Natural killer cell treated with Interleukin-12 subunit alpha and Interleukin-12 subunit beta and Interleukin-15 and Interleukin-18, amount 100 ng/mL, for 72 hours (primary cell): ENCODE results near the gene ABCC8. TPM values are rescaled to one million over a fixed set of nuclear protein-coding genes. Genes with fewer than 3 reads are reported as not detected.

Experiments
- ATAC-seq, 2 donors: fragments of 150-1000 bp; cut with Tn5 transposase in 1 of 2; sonication (Bioruptor Pico), chemical (Tn5 transposase) in 1 of 2; 2 replicates each; pipeline ENCODE4 v1.10.0; 2021
- DNase-seq: peaks from one replicate; pipeline ENCODE4 v3.0.0; 2022; ENCODE audit warnings: low spot score
- H3K27ac Mint-ChIP-seq, 2 donors: 1 replicate in 1 of 2; 2 replicates in 1 of 2; pipeline ENCODE4 v1.8.0; 2022; ENCODE audit warnings: mixed read lengths in 2 of 2, mild to moderate bottlenecking in 1 of 2, moderate library complexity in 1 of 2
- H3K27me3 Mint-ChIP-seq, 2 donors: 1 replicate in 1 of 2; 2 replicates in 1 of 2; pipeline ENCODE4 v1.8.0; 2022; ENCODE audit warnings: mixed read lengths in 2 of 2
- H3K36me3 Mint-ChIP-seq: one replicate; pipeline ENCODE4 v1.8.0; 2022; ENCODE audit warnings: mixed read lengths
- H3K4me1 Mint-ChIP-seq, 2 donors: 1 replicate in 1 of 2; 2 replicates in 1 of 2; pipeline ENCODE4 v1.8.0; 2022; ENCODE audit warnings: low read depth in 2 of 2, mixed read lengths in 2 of 2, mild to moderate bottlenecking in 1 of 2
- H3K4me3 Mint-ChIP-seq: one replicate; pipeline ENCODE4 v1.8.0; 2022; ENCODE audit warnings: mixed read lengths
- H3K9me3 Mint-ChIP-seq: 2 replicates; pipeline ENCODE4 v1.8.0; 2022; ENCODE audit warnings: mixed read lengths
- total RNA-seq, 2 donors: library from RNA; stranded (reverse); gene quantifications; one replicate each; pipeline ENCODE4 v1.2.3, GENCODE V29; 2022

Gene ABCC8
- total RNA-seq, 2 donors from 2014 or later: not detected

GRCh38 chr11:17496406-17496805, 19.8 kb upstream of the ABCC8 start:
- H3K27ac Mint-ChIP-seq: no peak overlapping the region
- H3K4me3 Mint-ChIP-seq: no peak overlapping the region
- ATAC-seq (no peak), DNase-seq (no peak)
- no peaks in the 10 kb centered on the region for H3K9me3 Mint-ChIP-seq
- peaks cover 0 to 5% of the 10 kb centered on the region in 2 donors for H3K27me3 Mint-ChIP-seq
- H3K4me1 Mint-ChIP-seq: no peaks in the 10 kb centered on the region
- no peaks in the 10 kb centered on the region for H3K36me3 Mint-ChIP-seq

GRCh38 chr11:17494019-17494418, 17.4 kb upstream of the ABCC8 start:
- ATAC-seq: no peak
- Mint-ChIP-seq H3K4me1 (no peaks in the 10 kb centered on the region), H3K9me3 (no peaks in the 10 kb centered on the region), H3K36me3 (no peaks in the 10 kb centered on the region), H3K4me3 (no peak overlapping the region), H3K27me3 (peaks cover 7 to 9% of the 10 kb centered on the region in 2 donors), H3K27ac (no peak overlapping the region)
- DNase-seq: no peak

- H3K36me3 Mint-ChIP-seq: no peaks in the 10 kb centered on the region
- no peak overlapping the region for H3K27ac Mint-ChIP-seq
- H3K4me1 Mint-ChIP-seq: no peaks in the 10 kb centered on the region
- no peak overlapping the region for H3K4me3 Mint-ChIP-seq
- H3K27me3 Mint-ChIP-seq: peaks cover 14 to 15% of the 10 kb centered on the region in 2 donors
- no peaks in the 10 kb centered on the region for H3K9me3 Mint-ChIP-seq
- DNase-seq (no peak), ATAC-seq (no peak)
Measured at GRCh38 chr11:17490938-17491337, 14.3 kb upstream of the ABCC8 start.

GRCh38 chr11:17490232-17490631, 13.6 kb upstream of the ABCC8 start:
- no peaks in the 10 kb centered on the region for H3K4me1 Mint-ChIP-seq
- DNase-seq (no peak), ATAC-seq (no peak)
- H3K36me3 Mint-ChIP-seq: no peaks in the 10 kb centered on the region
- no peaks in the 10 kb centered on the region for H3K9me3 Mint-ChIP-seq
- H3K27ac Mint-ChIP-seq: no peak overlapping the region
- peaks cover 14 to 15% of the 10 kb centered on the region in 2 donors for H3K27me3 Mint-ChIP-seq
- H3K4me3 Mint-ChIP-seq: no peak overlapping the region

- ATAC-seq (no peak), DNase-seq (no peak)
- Mint-ChIP-seq H3K27ac (no peak overlapping the region), H3K27me3 (peaks cover 14 to 15% of the 10 kb centered on the region in 2 donors), H3K4me3 (no peak overlapping the region), H3K4me1 (no peaks in the 10 kb centered on the region), H3K36me3 (no peaks in the 10 kb centered on the region), H3K9me3 (no peaks in the 10 kb centered on the region)
Measured at GRCh38 chr11:17489751-17490150, 13.1 kb upstream of the ABCC8 start.

GRCh38 chr11:17488563-17488962, 11.9 kb upstream of the ABCC8 start:
- H3K27ac Mint-ChIP-seq: no peak overlapping the region
- no peak for DNase-seq

GRCh38 chr11:17486646-17487045, 10.0 kb upstream of the ABCC8 start:
- ATAC-seq (no peak), DNase-seq (no peak)
- Mint-ChIP-seq H3K4me1 (no peaks in the 10 kb centered on the region), H3K9me3 (peaks cover 2% of the 10 kb centered on the region), H3K4me3 (no peak overlapping the region), H3K27me3 (peaks cover 14 to 17% of the 10 kb centered on the region in 2 donors), H3K36me3 (no peaks in the 10 kb centered on the region), H3K27ac (no peak overlapping the region)

More at GRCh38 chr11:17488563-17488962, 11.9 kb upstream of the ABCC8 start:
- peaks cover 14 to 16% of the 10 kb centered on the region in 2 donors for H3K27me3 Mint-ChIP-seq
- H3K4me3 Mint-ChIP-seq: no peak overlapping the region
- no peaks in the 10 kb centered on the region for H3K4me1 Mint-ChIP-seq
- peaks cover 1% of the 10 kb centered on the region for H3K9me3 Mint-ChIP-seq
- no peak for ATAC-seq
- H3K36me3 Mint-ChIP-seq: no peaks in the 10 kb centered on the region

- peaks cover 2% of the 10 kb centered on the region for H3K9me3 Mint-ChIP-seq
- ATAC-seq: no peak
- no peaks in the 10 kb centered on the region for H3K36me3 Mint-ChIP-seq
Measured at GRCh38 chr11:17483505-17483904, 6.9 kb upstream of the ABCC8 start.

GRCh38 chr11:17481905-17482304, 5.3 kb upstream of the ABCC8 start:
- ATAC-seq: no peak
- Mint-ChIP-seq H3K9me3 (peaks cover 2% of the 10 kb centered on the region), H3K4me1 (no peaks in the 10 kb centered on the region), H3K4me3 (no peak overlapping the region), H3K36me3 (no peaks in the 10 kb centered on the region), H3K27ac (no peak overlapping the region), H3K27me3 (peaks cover 21 to 24% of the 10 kb centered on the region in 2 donors)
- DNase-seq: no peak

More at GRCh38 chr11:17483505-17483904, 6.9 kb upstream of the ABCC8 start:
- no peak for DNase-seq
- Mint-ChIP-seq H3K4me1 (no peaks in the 10 kb centered on the region), H3K27me3 (peaks cover 14 to 22% of the 10 kb centered on the region in 2 donors), H3K27ac (no peak overlapping the region), H3K4me3 (no peak overlapping the region)

GRCh38 chr11:17479284-17480214, 2.9 kb upstream of the ABCC8 start:
- Mint-ChIP-seq H3K4me3 (no peak overlapping the region), H3K36me3 (no peaks in the 10 kb centered on the region), H3K4me1 (no peaks in the 10 kb centered on the region), H3K27ac (no peak overlapping the region), H3K9me3 (peaks cover 2% of the 10 kb centered on the region), H3K27me3 (peaks cover 35 to 40% of the 10 kb centered on the region in 2 donors)
- DNase-seq: no peak
- ATAC-seq: peak in 1 of 2 donors; percentile 16

GRCh38 chr11:17478070-17478469, 1.4 kb upstream of the ABCC8 start:
- Mint-ChIP-seq H3K27ac (no peak overlapping the region), H3K36me3 (no peaks in the 10 kb centered on the region), H3K4me3 (no peak overlapping the region), H3K27me3 (peaks cover 42 to 53% of the 10 kb centered on the region in 2 donors), H3K9me3 (no peaks in the 10 kb centered on the region), H3K4me1 (no peaks in the 10 kb centered on the region)
- DNase-seq: no peak
- ATAC-seq: no peak

GRCh38 chr11:17477361-17477760, 716 bp upstream of the ABCC8 start:
- ATAC-seq: no peak
- Mint-ChIP-seq H3K4me3 (no peak overlapping the region), H3K9me3 (no peaks in the 10 kb centered on the region), H3K36me3 (no peaks in the 10 kb centered on the region), H3K4me1 (no peaks in the 10 kb centered on the region), H3K27me3 (peaks cover 42 to 53% of the 10 kb centered on the region in 2 donors), H3K27ac (no peak overlapping the region)
- no peak for DNase-seq

- Mint-ChIP-seq H3K27ac (no peak overlapping the region), H3K4me1 (no peaks in the 10 kb centered on the region), H3K36me3 (no peaks in the 10 kb centered on the region), H3K27me3 (peaks cover 42 to 53% of the 10 kb centered on the region in 2 donors), H3K4me3 (no peak overlapping the region), H3K9me3 (no peaks in the 10 kb centered on the region)
- peak in 1 of 2 donors; percentile 6 for ATAC-seq
- DNase-seq: no peak
Measured at GRCh38 chr11:17477084-17477333, 364 bp upstream of the ABCC8 start.

- peaks cover 45 to 61% of the 10 kb centered on the region in 2 donors for H3K27me3 Mint-ChIP-seq
- no peaks in the 10 kb centered on the region for H3K4me1 Mint-ChIP-seq
- no peak overlapping the region for H3K4me3 Mint-ChIP-seq
- DNase-seq: no peak
- no peak for ATAC-seq
- H3K27ac Mint-ChIP-seq: no peak overlapping the region
- no peaks in the 10 kb centered on the region for H3K36me3 Mint-ChIP-seq
- H3K9me3 Mint-ChIP-seq: no peaks in the 10 kb centered on the region
Measured at GRCh38 chr11:17475666-17476316, 854 bp downstream of the ABCC8 start.
